Measurements from ENCODE around the gene ALK. TPM values are rescaled to one million over a fixed set of nuclear protein-coding genes. Genes with fewer than 3 reads are reported as not detected.

Gene ALK
- polyA plus RNA-seq, 2 of the 4 experiments (the other 2 are of a cell fraction) = not detected

DNA sequence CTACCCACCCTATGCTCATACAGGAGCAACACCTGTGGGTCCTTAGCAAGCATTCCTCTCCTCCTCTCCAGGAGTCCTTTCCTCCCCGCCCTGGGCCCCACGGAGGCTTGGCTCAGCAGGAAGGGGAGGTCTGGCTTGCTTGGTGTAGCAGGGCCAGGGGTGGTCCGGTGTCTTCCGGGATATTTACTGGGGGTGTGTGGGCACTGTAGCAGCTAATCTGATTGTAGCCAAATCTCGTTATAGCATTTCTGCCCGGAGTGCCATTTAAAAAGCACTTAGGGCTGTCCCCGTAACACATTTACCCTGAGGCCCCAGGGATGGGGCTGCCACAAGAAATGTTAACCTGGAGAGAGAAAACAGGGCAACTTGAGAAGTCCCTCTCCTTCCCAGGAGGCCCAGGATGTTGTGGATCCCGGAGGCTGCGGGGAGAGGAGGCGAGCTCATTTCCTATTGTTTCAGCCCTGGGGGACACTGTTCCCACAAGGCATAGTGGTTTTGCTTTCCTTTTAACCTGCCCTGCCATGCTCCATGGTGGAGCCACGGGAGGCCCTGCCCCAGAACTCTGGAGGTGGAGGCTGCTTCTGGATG, 671.6 kb downstream of the ALK start:
- H3K9me3 ChIP-seq = no peaks in the 10 kb centered on the region
- 44% methylated on average over 11 of the region's 11 CpGs for WGBS (ENCODE audit: missing lambda C conversion rate)
- H3K4me1 ChIP-seq = no peaks in the 10 kb centered on the region
- no peak overlapping the region for H3K27ac ChIP-seq
- no peak for DNase-seq (ENCODE audit: low read depth in 1 of 2, low spot score in 1 of 2)
- TF ChIP-seq MAFK (IDR thresholded peaks at IDR 0.05; ENCODE audit: partially characterized antibody) = no peak
- no peak for TF ChIP-seq NPAS2 (CRISPR knock-in tag; IDR thresholded peaks at IDR 0.05; ENCODE audit: borderline replicate concordance)
- TF ChIP-seq FOSL2 (IDR thresholded peaks at IDR 0.05) = no peak
- TF ChIP-seq FOSL2 (CRISPR knock-in tag; IDR thresholded peaks at IDR 0.05) = no peak
- no peak for TF ChIP-seq JUN (IDR thresholded peaks at IDR 0.05)
- TF ChIP-seq ZSCAN20 (CRISPR knock-in tag; IDR thresholded peaks at IDR 0.05) = no peak
- TF ChIP-seq HMGXB4 (CRISPR knock-in tag; IDR thresholded peaks at IDR 0.05; ENCODE audit: borderline replicate concordance) = no peak
- no peak for TF ChIP-seq NR3C1 (IDR thresholded peaks at IDR 0.05)
- no peak for TF ChIP-seq BHLHE40 (IDR thresholded peaks at IDR 0.05; ENCODE audit: low read depth, low read length)
- no peak for TF ChIP-seq CBX8 (IDR thresholded peaks at IDR 0.05)
- TF ChIP-seq HOXA7 (CRISPR knock-in tag; IDR thresholded peaks at IDR 0.05) = no peak
- H3K4me2 ChIP-seq = no peak overlapping the region
- no peak for FAIRE-seq
- no peak overlapping the region for H3K4me3 ChIP-seq
- no peak for ATAC-seq
- ChIA-PET POLR2A (no interaction called here), CTCF (interaction anchor here (0.6 to 2.5 kb wide), 2 partner anchors 11 to 157 kb away, joined by 3 to 12 read pairs; no protein-coding TSS in a partner anchor)

- Histone ChIP-seq H3K4me1 (no peaks in the 10 kb centered on the region), H3K27ac (no peak overlapping the region), H3K9me3 (no peaks in the 10 kb centered on the region), H3K4me2 (no peak overlapping the region), H3K4me3 (no peak overlapping the region)
- POLR2A ChIA-PET = no interaction called here
- no peak for TF ChIP-seq NPAS2 (CRISPR knock-in tag; IDR thresholded peaks at IDR 0.05; ENCODE audit: borderline replicate concordance)
- no peak for TF ChIP-seq CBX2 (IDR thresholded peaks at IDR 0.05; ENCODE audit: borderline replicate concordance, low read depth)
- 49% methylated on average over 7 of the region's 7 CpGs for WGBS (ENCODE audit: missing lambda C conversion rate)
- no peak for DNase-seq (ENCODE audit: low read depth in 1 of 2, low spot score in 1 of 2)
- CTCF ChIA-PET = no interaction called here
- no peak for FAIRE-seq
- ATAC-seq = no peak
Measured at GRCh38 chr2:29247336-29247914, 674.0 kb downstream of the ALK start.

GRCh38 chr2:29246383-29247300, 674.7 kb downstream of the ALK start:
- no peak overlapping the region for H3K27ac ChIP-seq
- WGBS (ENCODE audit: missing lambda C conversion rate) = 79% methylated on average over 36 of the region's 36 CpGs
- no peak for DNase-seq (ENCODE audit: low read depth in 1 of 2, low spot score in 1 of 2)
- no peak for TF ChIP-seq ZC3H11A (IDR thresholded peaks at IDR 0.05)
- no peak for TF ChIP-seq KDM1A (IDR thresholded peaks at IDR 0.05; ENCODE audit: low read depth)
- TF ChIP-seq USF2 (IDR thresholded peaks at IDR 0.05) = no peak
- TF ChIP-seq, protein P1, sequence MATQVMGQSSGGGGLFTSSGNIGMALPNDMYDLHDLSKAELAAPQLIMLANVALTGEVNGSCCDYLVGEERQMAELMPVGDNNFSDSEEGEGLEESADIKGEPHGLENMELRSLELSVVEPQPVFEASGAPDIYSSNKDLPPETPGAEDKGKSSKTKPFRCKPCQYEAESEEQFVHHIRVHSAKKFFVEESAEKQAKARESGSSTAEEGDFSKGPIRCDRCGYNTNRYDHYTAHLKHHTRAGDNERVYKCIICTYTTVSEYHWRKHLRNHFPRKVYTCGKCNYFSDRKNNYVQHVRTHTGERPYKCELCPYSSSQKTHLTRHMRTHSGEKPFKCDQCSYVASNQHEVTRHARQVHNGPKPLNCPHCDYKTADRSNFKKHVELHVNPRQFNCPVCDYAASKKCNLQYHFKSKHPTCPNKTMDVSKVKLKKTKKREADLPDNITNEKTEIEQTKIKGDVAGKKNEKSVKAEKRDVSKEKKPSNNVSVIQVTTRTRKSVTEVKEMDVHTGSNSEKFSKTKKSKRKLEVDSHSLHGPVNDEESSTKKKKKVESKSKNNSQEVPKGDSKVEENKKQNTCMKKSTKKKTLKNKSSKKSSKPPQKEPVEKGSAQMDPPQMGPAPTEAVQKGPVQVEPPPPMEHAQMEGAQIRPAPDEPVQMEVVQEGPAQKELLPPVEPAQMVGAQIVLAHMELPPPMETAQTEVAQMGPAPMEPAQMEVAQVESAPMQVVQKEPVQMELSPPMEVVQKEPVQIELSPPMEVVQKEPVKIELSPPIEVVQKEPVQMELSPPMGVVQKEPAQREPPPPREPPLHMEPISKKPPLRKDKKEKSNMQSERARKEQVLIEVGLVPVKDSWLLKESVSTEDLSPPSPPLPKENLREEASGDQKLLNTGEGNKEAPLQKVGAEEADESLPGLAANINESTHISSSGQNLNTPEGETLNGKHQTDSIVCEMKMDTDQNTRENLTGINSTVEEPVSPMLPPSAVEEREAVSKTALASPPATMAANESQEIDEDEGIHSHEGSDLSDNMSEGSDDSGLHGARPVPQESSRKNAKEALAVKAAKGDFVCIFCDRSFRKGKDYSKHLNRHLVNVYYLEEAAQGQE (IDR thresholded peaks at IDR 0.05) = no peak
- no peak for TF ChIP-seq KDM5A (IDR thresholded peaks at IDR 0.05)
- no peak for TF ChIP-seq MAFK (IDR thresholded peaks at IDR 0.05; ENCODE audit: partially characterized antibody)
- TF ChIP-seq HOXB5 (CRISPR knock-in tag; IDR thresholded peaks at IDR 0.05) = no peak
- no peaks in the 10 kb centered on the region for H3K9me3 ChIP-seq
- no peaks in the 10 kb centered on the region for H3K4me1 ChIP-seq
- peak; percentile 45 to 65; a peak in 5 of 6 replicates for ATAC-seq
- no peak for FAIRE-seq
- ChIA-PET CTCF (interaction anchor here (0.5 to 0.7 kb wide), 3 partner anchors 11 to 347 kb away, joined by 3 read pairs; no protein-coding TSS in a partner anchor), POLR2A (no interaction called here)
- no peak overlapping the region for H3K4me2 ChIP-seq
- H3K4me3 ChIP-seq = no peak overlapping the region

Data from A549 (cell line).